Peyer's patch (tissue), 4 donors: ENCODE data around the gene NRTN. TPM values are rescaled to one million over a fixed set of nuclear protein-coding genes. Genes with fewer than 3 reads are reported as not detected.

Experiments
- DNase-seq, 3 donors: peaks; one replicate each; pipeline ENCODE4 v3.0.0-alpha.2; 2017 to 2019
- H3K27ac ChIP-seq, 4 donors: fragments of 200-600 bp; sonication (generic); one replicate each; pipeline ENCODE4 v1.5.1; 2016 to 2019
- H3K27me3 ChIP-seq, 2 donors: fragments of 200-600 bp; sonication (generic); one replicate each; pipeline ENCODE4 v1.5.1; 2019
- H3K36me3 ChIP-seq, 3 donors: fragments of 200-600 bp; sonication (generic); one replicate each; pipeline ENCODE4 v1.5.1; 2016 to 2019
- H3K4me1 ChIP-seq, 4 donors: fragments of 200-600 bp; sonication (generic); one replicate each; pipeline ENCODE4 v1.5.1; 2016 to 2019
- H3K4me3 ChIP-seq, 4 donors: fragments of 200-600 bp; sonication (generic); 1 replicate in 3 of 4; 2 replicates in 1 of 4; pipeline ENCODE4 v1.5.1; 2016 to 2019; ENCODE audit warnings: mild to moderate bottlenecking in 1 of 4
- H3K9me3 ChIP-seq, 4 donors: fragments of 200-600 bp; sonication (generic); one replicate each; pipeline ENCODE4 v1.5.1; 2016 to 2019; ENCODE audit warnings: mild to moderate bottlenecking in 1 of 4
- CTCF ChIP-seq, 6 experiments: fragments of 450-650 bp in 4 of 6; fragments of 200-600 bp in 2 of 6; sonication (generic) in 1 of 6; IDR thresholded peaks; one replicate each; pipeline ENCODE4 v1.5.1; 2017 to 2019; ENCODE audit warnings: antibody characterized with exemption in 6 of 6, mild to moderate bottlenecking in 3 of 6, moderate library complexity in 1 of 6
- POLR2A ChIP-seq, 2 donors: fragments of 450-650 bp; IDR thresholded peaks; one replicate each; pipeline ENCODE4 v1.5.1; 2017; ENCODE audit warnings: antibody characterized with exemption in 2 of 2, mild to moderate bottlenecking in 2 of 2, moderate library complexity in 2 of 2
- total RNA-seq, 4 donors: library from RNA; depleted of rRNA; stranded (reverse); fragments of >200 nt; gene quantifications; one replicate each; pipeline ENCODE4 v1.1.0, GENCODE V29; 2016

Gene NRTN
- total RNA-seq, 4 donors from 2014 or later = 0.88 to 4.8 (median 3.5) TPM; not detected in 1

- Histone ChIP-seq H3K9me3 (no peaks in the 10 kb centered on the region), H3K4me3 (peak overlapping the region in 1 of 4 donors; percentile 50), H3K36me3 (peaks cover 0 to 27% (median 0%) of the 10 kb centered on the region in 3 donors), H3K4me1 (peaks cover 0 to 39% (median 9%) of the 10 kb centered on the region in 4 donors), H3K27me3 (no peaks in the 10 kb centered on the region), H3K27ac (peak overlapping the region in 1 of 4 donors; percentile 86)
- no peak for TF ChIP-seq CTCF (IDR thresholded peaks at IDR 0.05)
- TF ChIP-seq POLR2A (IDR thresholded peaks at IDR 0.05) = no peak
- no peak for DNase-seq
These were observed 24.9 kb downstream of the NRTN start for GRCh38 chr19:5829567-5830310.

- Histone ChIP-seq H3K27me3 (no peaks in the 10 kb centered on the region), H3K36me3 (peaks cover 0 to 23% (median 0%) of the 10 kb centered on the region in 3 donors), H3K4me3 (peak overlapping the region in 1 of 4 donors; percentile 14), H3K27ac (no peak overlapping the region), H3K9me3 (no peaks in the 10 kb centered on the region), H3K4me1 (peaks cover 0 to 39% (median 9%) of the 10 kb centered on the region in 4 donors)
- no peak for DNase-seq
- TF ChIP-seq POLR2A (IDR thresholded peaks at IDR 0.05) (no peak), CTCF (IDR thresholded peaks at IDR 0.05) (no peak)
These were observed 26.3 kb downstream of the NRTN start for GRCh38 chr19:5831159-5831558.

GRCh38 chr19:5832061-5832460 lies 27.2 kb downstream of the NRTN start:
- Histone ChIP-seq H3K27me3 (no peaks in the 10 kb centered on the region), H3K36me3 (peaks cover 0 to 23% (median 0%) of the 10 kb centered on the region in 3 donors), H3K27ac (no peak overlapping the region), H3K4me3 (no peak overlapping the region), H3K4me1 (peaks cover 0 to 31% (median 9%) of the 10 kb centered on the region in 4 donors), H3K9me3 (no peaks in the 10 kb centered on the region)
- no peak for DNase-seq
- TF ChIP-seq CTCF (IDR thresholded peaks at IDR 0.05) (no peak), POLR2A (IDR thresholded peaks at IDR 0.05) (no peak)

- no peak for DNase-seq
- H3K27ac ChIP-seq = no peak overlapping the region
- H3K4me1 ChIP-seq = peaks cover 0 to 27% (median 9%) of the 10 kb centered on the region in 4 donors
- no peaks in the 10 kb centered on the region for H3K9me3 ChIP-seq
- H3K36me3 ChIP-seq = peaks cover 0 to 23% (median 0%) of the 10 kb centered on the region in 3 donors
- no peak for TF ChIP-seq CTCF (IDR thresholded peaks at IDR 0.05)
- no peak for TF ChIP-seq POLR2A (IDR thresholded peaks at IDR 0.05)
- no peaks in the 10 kb centered on the region for H3K27me3 ChIP-seq
- H3K4me3 ChIP-seq = no peak overlapping the region
These were observed 27.8 kb downstream of the NRTN start for GRCh38 chr19:5832527-5833216.

GRCh38 chr19:5837761-5838352 lies 33.0 kb downstream of the NRTN start:
- DNase-seq = no peak

More at GRCh38 chr19:5837761-5838352, 33.0 kb downstream of the NRTN start:
- Histone ChIP-seq H3K4me3 (peak overlapping the region in 3 of 4 donors; percentile 27 to 59 (median 52)), H3K36me3 (peaks cover 0 to 21% (median 0%) of the 10 kb centered on the region in 3 donors), H3K27me3 (no peaks in the 10 kb centered on the region), H3K4me1 (peaks cover 0 to 24% (median 2%) of the 10 kb centered on the region in 4 donors), H3K9me3 (no peaks in the 10 kb centered on the region), H3K27ac (peak overlapping the region in 3 of 4 donors; percentile 73 to 91 (median 88))
- TF ChIP-seq POLR2A (IDR thresholded peaks at IDR 0.05) (peak in 1 of 2 donors; percentile 9), CTCF (IDR thresholded peaks at IDR 0.05) (no peak)
